ENCODE data around the gene MOGAT3.

DNA sequence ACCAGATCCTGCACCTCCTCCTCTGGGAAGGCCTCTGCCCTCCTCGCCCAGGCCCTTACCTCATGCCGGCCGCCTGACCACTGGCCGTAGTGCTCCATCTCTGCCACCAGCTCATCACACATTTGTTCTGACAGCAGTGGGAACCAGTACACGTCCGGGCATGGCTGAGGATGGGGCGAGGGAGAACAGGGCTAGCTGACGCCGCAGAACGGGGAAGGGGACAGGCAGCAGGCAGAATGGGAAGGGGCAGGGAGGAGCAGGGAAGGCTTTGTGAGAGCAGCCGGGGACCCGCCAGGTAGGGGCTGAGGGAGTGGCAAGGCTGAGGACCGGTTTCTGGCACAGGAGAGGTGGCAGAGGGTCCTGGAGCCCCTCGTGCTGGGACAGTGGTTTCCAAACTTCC lies 8.0 kb upstream of the MOGAT3 start:
- TF ChIP-seq GATA2 (IDR thresholded peaks at IDR 0.05; ENCODE audit: low read depth, low read length) (no peak), GATA3 (IDR thresholded peaks at IDR 0.05; ENCODE audit: low read depth, low read length) (no peak)

All from SH-SY5Y (cell line).